GM10266 (cell line): Measurements from ENCODE around the gene C6orf52.
A peak's percentile ranks its signal among the peaks of the same experiment; 100 is the strongest.
"Not testable (repeated sequence)": the region's sequence is repeated elsewhere in the genome, so short reads cannot be mapped to it uniquely, and the experiment has no call there.

Source experiments
- DNase-seq: peaks from one replicate; pipeline ENCODE4 v3.0.0; 2012; ENCODE audit errors: extremely low spot score
- CTCF ChIP-seq: IDR thresholded peaks from 2 replicates; pipeline ENCODE4 v1.5.1; 2012; ENCODE audit warnings: mild to moderate bottlenecking, low read depth; ENCODE audit not compliant: control insufficient read depth, insufficient read depth; ENCODE audit errors: missing control alignments

Gene C6orf52

GRCh38 chr6:10662207-10662606 is 32.2 kb downstream of the C6orf52 start:
- DNase-seq: no peak
- TF ChIP-seq CTCF: no peak

- not testable (repeated sequence) for DNase-seq
Measured at GRCh38 chr6:10660431-10661191, 33.8 kb downstream of the C6orf52 start.

GRCh38 chr6:10659699-10660348 is 34.6 kb downstream of the C6orf52 start:
- no peak for DNase-seq
- no peak for TF ChIP-seq CTCF

- no peak for TF ChIP-seq CTCF
- DNase-seq: no peak
Measured at GRCh38 chr6:10658910-10659698, 35.3 kb downstream of the C6orf52 start.

- TF ChIP-seq CTCF: no peak
- DNase-seq: peak; percentile 49
Measured at GRCh38 chr6:10655508-10656055, 38.8 kb downstream of the C6orf52 start.

GRCh38 chr6:10644225-10644624 is 50.2 kb downstream of the C6orf52 start:
- DNase-seq: no peak
- TF ChIP-seq CTCF: no peak

- TF ChIP-seq CTCF: no peak
Measured at GRCh38 chr6:10643201-10643651, 51.2 kb downstream of the C6orf52 start.

More at GRCh38 chr6:10643201-10643651, 51.2 kb downstream of the C6orf52 start:
- DNase-seq: no peak
